Right lobe of liver (tissue), 6 donors: ENCODE results near the gene ZBTB43. TPM values are rescaled to one million over a fixed set of nuclear protein-coding genes. Genes with fewer than 3 reads are reported as not detected.

ENCODE experiments used
- ATAC-seq, 4 donors: fragments of 200-7000 bp; cut with Tn5 transposase; one replicate each; pipeline ENCODE4 v1.9.1; 2020; ENCODE audit warnings: mild to moderate bottlenecking in 4 of 4, moderate library complexity in 4 of 4
- DNase-seq, 3 donors: peaks; one replicate each; pipeline ENCODE4 v3.0.0-alpha.2; 2020
- H3K27ac ChIP-seq, 3 donors: fragments of 200-600 bp; one replicate each; pipeline ENCODE4 v1.8.0; 2022
- H3K27me3 ChIP-seq, 2 donors: fragments of 200-600 bp; one replicate each; pipeline ENCODE4 v1.8.0; 2022
- H3K36me3 ChIP-seq, 4 donors: fragments of 200-600 bp; sonication (generic) in 1 of 4; one replicate each; pipeline versions ENCODE4 v1.5.1 to v1.8.0; 2017 to 2022; ENCODE audit warnings: control low read depth in 1 of 4
- H3K4me1 ChIP-seq, 4 donors: fragments of 200-600 bp; sonication (generic) in 1 of 4; one replicate each; pipeline versions ENCODE4 v1.5.1 to v1.8.0; 2017 to 2022; ENCODE audit warnings: control low read depth in 1 of 4
- H3K4me3 ChIP-seq, 3 donors: fragments of 200-600 bp; one replicate each; pipeline ENCODE4 v1.8.0; 2022
- H3K9me3 ChIP-seq, 4 donors: fragments of 200-600 bp; sonication (generic) in 1 of 4; one replicate each; pipeline versions ENCODE4 v1.5.1 to v1.8.0; 2017 to 2022; ENCODE audit warnings: control low read depth in 1 of 4
- POLR2A ChIP-seq: fragments of 450-650 bp; IDR thresholded peaks from one replicate; pipeline ENCODE4 v1.6.1; 2017; ENCODE audit warnings: antibody characterized with exemption, mild to moderate bottlenecking
- WGBS: methylation state at CpG from one replicate; pipeline ENCODE4 v1.1.6; 2018; ENCODE audit warnings: low coverage, low lambda C conversion rate; ENCODE audit not compliant: insufficient coverage; ENCODE audit errors: missing lambda C conversion rate; 5-methylcytosine and 5-hydroxymethylcytosine counted together
- intact Hi-C, 2 donors: fragments of 100-400 bp; cut with DNase I; formaldehyde crosslinking; loops; one replicate each; pipeline versions ENCODE4 v1.11.2 to v1.14.1; 2022
- total RNA-seq, 6 experiments: library from RNA; depleted of rRNA in 2 of 6; stranded (reverse); fragments of >200 nt in 2 of 6; fragmentation: NEBNext Ultra II Directional in 3 of 6; extraction: Animal tissue kit (Norgen Biotek cat#: 25700) in 3 of 6; gene quantifications; one replicate each; pipeline versions ENCODE4 v1.1.0 to v1.2.4, GENCODE V29; 2016 to 2023
- TF ChIP-seq, protein P1 (sequence below), 4 donors: fragments of 200-600 bp in 3 of 4; fragments of 450-650 bp in 1 of 4; IDR thresholded peaks; one replicate each; pipeline versions ENCODE4 v1.5.1 to v1.8.0; 2016 to 2022; ENCODE audit warnings: antibody characterized with exemption in 4 of 4, mild to moderate bottlenecking in 2 of 4
- donor health status: DM: no; HTN: yes; CAD: no.
- donor health status: DM: no; HTN: no; CAD: no.
- donor health status: DM: no; HTN: no; CAD: no.
- donor health status: DM: no; HTN: yes; CAD: no.
- donor health status: DM: no; HTN: yes; CAD: no.

The ZBTB43 gene
- total RNA-seq, 6 experiments from 2014 or later: 4.8 to 14.5 (median 9.9) TPM

DNA sequence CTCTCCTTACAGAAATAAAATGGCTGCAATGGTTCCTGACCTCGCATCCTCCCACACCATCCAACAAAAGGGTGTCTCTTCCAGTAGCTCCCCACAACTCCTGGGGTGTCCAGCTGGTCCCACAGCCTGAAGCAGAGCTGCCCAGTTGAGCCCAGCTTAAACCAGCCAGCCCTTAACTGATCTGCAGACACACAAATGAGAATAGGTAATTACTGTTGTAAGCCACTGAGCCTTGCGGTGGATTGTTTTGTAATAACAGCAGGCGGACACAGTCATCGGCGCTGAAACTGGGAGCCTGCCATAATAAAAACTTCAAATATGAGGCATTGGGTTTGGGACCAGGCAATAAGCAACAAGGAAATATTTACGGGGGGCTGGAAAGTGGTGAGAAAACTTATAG is 10.4 kb upstream of the ZBTB43 start:
- Histone ChIP-seq H3K27me3 (no peaks in the 10 kb centered on the region), H3K36me3 (no peaks in the 10 kb centered on the region), H3K27ac (no peak overlapping the region), H3K9me3 (no peaks in the 10 kb centered on the region), H3K4me1 (peaks cover 0 to 25% (median 6%) of the 10 kb centered on the region in 4 donors), H3K4me3 (no peak overlapping the region)
- no peak for DNase-seq
- no peak for ATAC-seq
- intact Hi-C loops: no loop called here
- WGBS: 84% methylated on average over 5 of the region's 6 CpGs
- TF ChIP-seq POLR2A: no peak
- TF ChIP-seq, protein P1, sequence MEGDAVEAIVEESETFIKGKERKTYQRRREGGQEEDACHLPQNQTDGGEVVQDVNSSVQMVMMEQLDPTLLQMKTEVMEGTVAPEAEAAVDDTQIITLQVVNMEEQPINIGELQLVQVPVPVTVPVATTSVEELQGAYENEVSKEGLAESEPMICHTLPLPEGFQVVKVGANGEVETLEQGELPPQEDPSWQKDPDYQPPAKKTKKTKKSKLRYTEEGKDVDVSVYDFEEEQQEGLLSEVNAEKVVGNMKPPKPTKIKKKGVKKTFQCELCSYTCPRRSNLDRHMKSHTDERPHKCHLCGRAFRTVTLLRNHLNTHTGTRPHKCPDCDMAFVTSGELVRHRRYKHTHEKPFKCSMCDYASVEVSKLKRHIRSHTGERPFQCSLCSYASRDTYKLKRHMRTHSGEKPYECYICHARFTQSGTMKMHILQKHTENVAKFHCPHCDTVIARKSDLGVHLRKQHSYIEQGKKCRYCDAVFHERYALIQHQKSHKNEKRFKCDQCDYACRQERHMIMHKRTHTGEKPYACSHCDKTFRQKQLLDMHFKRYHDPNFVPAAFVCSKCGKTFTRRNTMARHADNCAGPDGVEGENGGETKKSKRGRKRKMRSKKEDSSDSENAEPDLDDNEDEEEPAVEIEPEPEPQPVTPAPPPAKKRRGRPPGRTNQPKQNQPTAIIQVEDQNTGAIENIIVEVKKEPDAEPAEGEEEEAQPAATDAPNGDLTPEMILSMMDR (IDR thresholded peaks at IDR 0.05): no peak

DNA sequence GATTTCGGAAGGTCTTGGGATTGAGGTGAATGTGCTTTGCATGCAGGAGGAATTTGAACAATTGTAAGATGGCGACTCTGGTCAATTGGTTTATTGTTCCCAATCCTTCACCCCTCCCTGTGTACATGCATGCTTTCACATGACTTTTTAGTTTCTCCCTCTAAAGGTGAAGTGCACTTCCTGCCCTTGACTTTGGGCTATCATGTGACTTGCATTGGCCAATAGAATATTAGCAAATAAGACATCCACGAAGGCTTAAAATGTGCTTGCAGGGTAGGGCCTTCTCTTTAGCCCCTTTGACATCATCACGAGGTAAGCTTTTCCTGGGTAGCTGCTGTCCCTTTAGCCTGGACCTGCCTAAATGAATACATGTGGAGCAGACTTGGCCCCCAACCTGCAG is 8.1 kb upstream of the ZBTB43 start:
- TF ChIP-seq POLR2A: no peak
- TF ChIP-seq, protein P1 (IDR thresholded peaks at IDR 0.05): no peak
- ATAC-seq (no peak), DNase-seq (no peak)

DNA sequence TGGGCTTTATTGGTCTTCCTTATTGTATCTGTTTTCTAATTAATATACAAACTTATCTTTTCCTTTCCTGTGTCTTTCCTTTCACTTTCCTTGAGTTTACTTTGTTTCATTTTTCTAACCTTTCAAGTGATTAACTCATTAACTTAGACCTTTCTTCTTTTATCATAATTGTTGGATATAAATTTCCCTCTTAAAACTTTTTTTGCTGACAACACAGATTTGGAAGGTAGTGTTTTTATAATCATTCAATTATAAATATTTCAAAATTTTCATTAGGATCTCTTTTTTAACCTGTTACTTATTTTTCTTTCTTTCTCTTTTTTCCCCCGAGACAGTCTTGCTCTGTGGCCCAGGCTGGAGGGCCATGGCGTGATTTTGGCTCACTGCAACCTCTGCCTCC is 6.9 kb upstream of the ZBTB43 start:
- peaks cover 0 to 11% (median 3%) of the 10 kb centered on the region in 4 donors for H3K4me1 ChIP-seq
- H3K27me3 ChIP-seq: no peaks in the 10 kb centered on the region
- no peak overlapping the region for H3K4me3 ChIP-seq
- no peaks in the 10 kb centered on the region for H3K36me3 ChIP-seq
- no peak for TF ChIP-seq POLR2A
- TF ChIP-seq, protein P1 (IDR thresholded peaks at IDR 0.05): no peak
- DNase-seq: no peak
- no CpG with 5 or more reads among the region's 2 CpGs for WGBS
- no peak overlapping the region for H3K27ac ChIP-seq
- no peaks in the 10 kb centered on the region for H3K9me3 ChIP-seq
- no peak for ATAC-seq
- intact Hi-C loops: no loop called here

More for the DNA sequence above, 8.1 kb upstream of the ZBTB43 start:
- intact Hi-C loops: no loop called here
- no peaks in the 10 kb centered on the region for H3K27me3 ChIP-seq
- no peaks in the 10 kb centered on the region for H3K9me3 ChIP-seq
- 75% methylated on average over 4 of the region's 4 CpGs for WGBS
- H3K27ac ChIP-seq: no peak overlapping the region
- peaks cover 0 to 13% (median 0%) of the 10 kb centered on the region in 4 donors for H3K4me1 ChIP-seq
- H3K36me3 ChIP-seq: no peaks in the 10 kb centered on the region
- no peak overlapping the region for H3K4me3 ChIP-seq

DNA sequence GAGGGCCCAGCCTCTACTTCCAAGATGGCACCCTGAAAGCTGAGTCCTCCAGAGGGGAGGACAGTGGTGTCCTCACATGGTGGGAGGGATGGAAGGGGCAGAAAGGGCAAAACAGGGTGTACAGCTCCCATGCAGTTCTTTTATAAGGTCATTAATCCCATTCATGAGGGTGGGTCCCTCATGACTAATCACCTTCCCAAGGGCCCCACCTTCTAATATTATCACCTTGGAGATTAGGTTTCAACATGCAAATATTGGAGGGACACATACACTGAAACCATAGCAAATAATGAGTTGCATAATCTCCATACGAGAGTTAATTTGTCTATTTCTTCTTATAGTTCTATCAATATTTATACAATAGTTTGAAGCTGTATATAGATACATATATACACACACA is 5.8 kb upstream of the ZBTB43 start:
- WGBS: 17% methylated on average over 1 of the region's 1 CpG

More for the DNA sequence above, 5.8 kb upstream of the ZBTB43 start:
- DNase-seq (no peak), ATAC-seq (no peak)
- TF ChIP-seq, protein P1 (IDR thresholded peaks at IDR 0.05): no peak
- TF ChIP-seq POLR2A: no peak
- Histone ChIP-seq H3K4me1 (peaks cover 0 to 22% (median 4%) of the 10 kb centered on the region in 4 donors), H3K27me3 (no peaks in the 10 kb centered on the region), H3K36me3 (no peaks in the 10 kb centered on the region), H3K27ac (no peak overlapping the region), H3K4me3 (no peak overlapping the region), H3K9me3 (no peaks in the 10 kb centered on the region)
- intact Hi-C loops: no loop called here
